Ureter (tissue), 1 donor: ENCODE results near the gene RAMP1. TPM values are rescaled to one million over a fixed set of nuclear protein-coding genes. Genes with fewer than 3 reads are reported as not detected.
"Not testable (repeated sequence)": the region's sequence is repeated elsewhere in the genome, so short reads cannot be mapped to it uniquely, and the experiment has no call there.

ENCODE experiments used
- DNase-seq: peaks from one replicate; pipeline ENCODE4 v3.0.0-alpha.2; 2020; ENCODE audit warnings: low spot score
- total RNA-seq: library from RNA; stranded (reverse); gene quantifications from one replicate; pipeline ENCODE4 v1.2.4, GENCODE V29; 2023
- donor health status: DM: yes; HTN: yes; CAD: no.

Gene RAMP1
- total RNA-seq, 1 donor from 2014 or later: 49.0 TPM

DNA sequence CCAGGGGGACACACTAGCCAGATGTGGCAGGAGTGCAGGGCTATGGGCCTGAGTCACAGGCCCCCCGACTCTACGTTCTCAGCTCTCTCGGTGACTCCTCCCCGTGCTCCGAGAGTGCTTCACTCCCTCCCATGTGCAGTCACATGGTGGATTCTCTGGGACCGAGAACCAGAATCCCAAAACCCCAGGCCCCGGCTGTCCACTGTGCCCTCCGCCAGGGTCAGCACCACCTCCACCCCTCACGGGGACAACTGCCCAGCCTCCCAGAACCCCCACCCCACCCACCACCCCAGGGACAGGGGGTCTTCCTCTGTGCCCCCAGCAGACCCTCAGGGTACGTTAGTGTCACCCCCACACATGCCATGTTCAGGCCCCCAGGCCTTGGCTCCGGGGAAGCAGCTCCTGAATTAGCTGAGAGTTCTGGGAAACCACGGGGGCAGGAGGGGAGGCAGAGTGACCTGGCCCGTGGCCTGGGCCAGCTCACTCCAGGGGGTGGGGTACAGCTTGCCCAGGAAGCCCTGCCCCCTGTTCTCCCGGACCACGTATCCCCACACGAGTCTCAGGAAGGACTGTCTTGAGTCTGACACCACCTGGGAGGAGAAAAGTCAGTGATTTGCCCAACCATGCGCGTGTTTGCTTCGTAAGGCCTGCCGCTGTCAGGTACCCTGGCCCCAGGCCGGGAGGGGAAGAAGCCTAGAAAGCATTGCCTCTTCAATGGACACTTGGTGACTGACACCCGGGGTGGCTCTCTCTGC lies 4.4 kb downstream of the RAMP1 start:
- peak; percentile 42 for DNase-seq

- peak; percentile 40 for DNase-seq
Measured at GRCh38 chr2:237864444-237864931, 5.1 kb downstream of the RAMP1 start.

- DNase-seq: peak; percentile 61
Measured at GRCh38 chr2:237864940-237865622, 5.7 kb downstream of the RAMP1 start.

DNA sequence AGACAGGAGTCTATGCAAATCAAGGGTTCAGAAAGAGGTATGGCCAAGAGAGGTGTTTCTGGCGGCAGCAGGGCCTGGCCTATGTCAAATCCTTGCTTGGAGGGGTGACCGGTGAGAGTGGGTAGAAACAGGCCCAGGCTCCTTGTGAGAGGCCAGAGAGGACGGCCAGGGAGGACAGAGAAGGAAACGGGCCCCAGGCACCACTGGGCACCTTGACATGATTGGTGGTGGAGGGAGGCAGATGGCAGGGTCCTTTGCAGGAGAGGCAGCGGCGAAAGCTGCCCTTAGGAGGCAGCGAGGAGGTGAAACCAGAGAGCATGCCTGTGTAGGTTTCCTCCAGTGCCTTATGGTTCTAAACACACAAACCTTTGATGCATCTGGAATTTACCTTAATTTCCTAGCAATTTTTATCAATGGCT lies 6.2 kb downstream of the RAMP1 start:
- no peak for DNase-seq

DNA sequence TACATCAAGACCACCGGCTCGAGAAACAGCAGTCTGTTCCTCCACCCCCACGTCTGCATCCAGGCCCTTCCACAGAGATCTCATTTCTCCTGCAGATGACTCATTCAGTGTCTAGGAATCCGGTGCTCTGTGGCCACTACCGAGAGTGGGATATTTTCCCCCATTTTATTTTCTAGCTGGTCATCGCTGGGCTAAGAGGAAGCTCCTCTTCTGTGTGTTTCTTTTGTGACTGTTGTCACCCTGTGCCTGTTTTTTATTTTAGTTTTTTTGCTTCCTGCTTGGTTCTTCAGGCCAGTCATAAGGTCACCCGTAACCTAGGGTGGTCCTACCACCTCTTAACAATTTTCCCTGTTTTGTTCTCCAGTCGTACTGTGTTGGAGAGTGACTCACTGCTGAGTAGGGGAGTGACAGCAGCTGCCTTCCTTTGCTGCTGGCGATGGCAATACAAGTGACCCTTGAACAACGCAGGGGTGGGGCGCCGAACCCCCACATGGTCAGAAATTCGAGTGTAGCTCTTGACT lies 6.7 kb downstream of the RAMP1 start:
- DNase-seq: no peak

DNA sequence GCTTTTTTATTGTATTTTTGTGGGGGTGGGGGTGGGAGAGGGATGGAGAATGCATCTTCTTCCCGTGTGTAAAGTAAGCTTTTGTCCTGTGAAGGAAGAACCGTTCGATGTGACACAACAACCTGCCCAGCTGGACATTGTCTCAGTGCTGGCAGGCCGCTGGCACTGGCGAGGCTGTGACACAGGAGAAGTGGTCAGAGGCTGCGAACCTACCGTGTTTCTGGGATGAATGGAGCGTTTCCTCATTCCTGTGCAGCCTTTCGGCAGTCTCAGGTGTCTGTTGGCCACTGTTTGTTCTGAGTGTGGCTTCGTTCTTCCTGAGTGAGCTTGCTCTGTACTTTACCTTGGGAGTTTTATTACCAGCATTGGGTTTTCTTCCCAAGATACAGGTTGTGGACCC lies 8.0 kb downstream of the RAMP1 start:
- DNase-seq: no peak

GRCh38 chr2:237868074-237868473 lies 8.7 kb downstream of the RAMP1 start:
- not testable (repeated sequence) for DNase-seq

- DNase-seq: no peak
Measured at GRCh38 chr2:237868631-237869342, 9.4 kb downstream of the RAMP1 start.

GRCh38 chr2:237869343-237870102 lies 10.1 kb downstream of the RAMP1 start:
- no peak for DNase-seq

DNA sequence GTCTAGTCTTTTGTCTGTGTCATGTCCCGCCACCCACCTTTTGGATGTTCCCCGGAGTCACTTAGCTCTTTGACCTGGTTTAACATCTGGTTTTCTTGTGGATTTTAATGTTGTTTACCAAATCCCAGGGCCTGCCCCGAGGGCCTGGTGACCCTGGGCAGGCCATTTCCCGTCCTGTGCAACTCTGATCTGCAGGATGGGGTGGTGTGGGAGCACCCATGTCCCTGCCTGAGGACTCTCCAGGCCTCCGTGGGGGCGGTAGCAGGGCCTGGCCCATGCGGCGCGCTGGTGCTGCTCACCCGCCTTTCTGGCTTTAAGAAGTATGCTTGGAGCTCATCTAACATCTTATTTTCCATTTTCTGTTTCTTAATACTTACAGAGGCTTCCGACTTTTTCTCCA lies 10.7 kb downstream of the RAMP1 start:
- DNase-seq: no peak

GRCh38 chr2:237870754-237871651 lies 11.6 kb downstream of the RAMP1 start:
- no peak for DNase-seq

DNA sequence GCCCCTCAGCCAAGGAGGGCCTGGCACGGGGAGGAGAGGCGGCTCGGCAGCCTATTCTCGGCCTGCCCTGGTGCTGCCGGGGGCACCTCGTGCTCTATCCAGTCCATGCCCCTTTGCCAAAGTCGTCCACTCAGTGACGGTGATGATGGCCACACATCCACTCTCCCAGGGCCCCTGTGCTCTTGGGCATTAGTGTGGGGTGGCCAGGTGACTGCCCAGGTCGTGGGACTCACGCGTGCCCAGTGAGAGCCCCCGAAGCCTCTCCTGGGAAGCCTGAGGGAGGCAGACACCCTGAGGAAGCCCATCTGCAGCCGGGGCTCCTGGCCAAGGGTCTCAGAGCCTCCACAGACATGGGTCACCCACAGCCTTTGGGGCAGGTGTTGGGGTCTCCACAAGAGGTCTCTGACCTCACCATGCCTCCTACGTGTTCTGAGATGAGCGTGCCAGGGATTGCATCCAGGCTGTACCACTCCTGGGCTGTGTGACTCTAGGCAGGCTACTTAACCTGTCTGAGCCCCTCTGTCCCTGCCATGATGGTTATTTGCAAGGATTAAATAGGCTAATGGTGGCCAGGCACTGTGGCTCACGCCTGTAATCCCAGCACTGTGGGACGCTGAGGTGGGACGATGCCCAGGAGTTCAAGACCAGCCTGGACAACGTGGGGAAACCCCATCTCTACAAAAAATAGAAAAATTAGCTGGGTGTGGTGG lies 12.9 kb downstream of the RAMP1 start:
- peak; percentile 39 for DNase-seq

DNA sequence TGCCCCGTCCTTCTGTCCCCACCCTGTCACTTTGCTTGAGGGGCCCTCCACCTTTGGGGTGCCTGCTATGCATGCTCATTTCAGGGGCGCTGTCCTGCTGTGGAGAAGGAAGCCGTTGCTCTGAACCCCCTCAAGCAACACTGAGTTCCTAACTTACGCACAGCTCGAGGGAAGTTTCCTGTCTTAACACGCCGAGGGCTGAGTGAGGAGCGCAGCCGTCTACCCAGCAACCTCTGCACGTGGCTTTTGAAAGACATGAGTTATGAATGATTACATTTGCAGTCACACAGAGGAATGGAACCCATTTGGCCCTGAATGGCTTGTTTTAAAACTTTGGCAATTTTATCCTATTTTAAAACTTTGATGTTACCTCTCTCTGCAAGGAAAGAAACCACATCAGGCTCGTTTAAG lies 14.0 kb downstream of the RAMP1 start:
- peak; percentile 63 for DNase-seq

DNA sequence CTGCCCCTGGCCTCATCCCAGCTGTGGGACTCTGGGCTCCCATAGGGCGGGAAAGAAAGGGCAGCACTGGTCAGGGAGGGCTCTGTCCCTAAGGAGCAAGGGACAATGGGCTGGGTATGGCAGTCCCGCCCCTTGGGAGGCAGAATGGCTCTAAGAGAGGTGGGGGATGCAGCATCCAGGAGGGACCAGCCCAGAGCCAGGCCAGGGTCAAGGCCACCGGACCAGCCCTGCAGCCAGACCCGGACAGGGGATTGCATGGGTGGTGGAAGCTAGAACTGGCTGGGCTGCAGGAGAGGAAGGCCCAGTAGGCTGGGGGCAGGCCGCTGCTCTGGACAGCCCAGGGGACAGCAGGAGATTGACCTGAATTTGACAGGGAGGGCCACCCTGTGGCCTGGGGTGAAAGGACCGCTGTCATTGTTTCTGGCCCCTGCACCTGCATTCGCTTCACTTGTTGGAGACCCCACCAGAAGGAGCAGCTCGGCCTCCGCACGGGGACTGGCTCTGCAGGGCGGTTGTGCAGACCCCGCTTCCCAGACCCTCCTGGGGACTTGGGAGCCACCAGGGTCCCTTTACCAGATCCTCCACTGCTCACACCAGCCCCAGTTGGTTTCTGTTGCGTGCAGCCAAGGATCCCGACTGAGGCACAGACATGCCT lies 14.6 kb downstream of the RAMP1 start:
- peak; percentile 39 for DNase-seq

DNA sequence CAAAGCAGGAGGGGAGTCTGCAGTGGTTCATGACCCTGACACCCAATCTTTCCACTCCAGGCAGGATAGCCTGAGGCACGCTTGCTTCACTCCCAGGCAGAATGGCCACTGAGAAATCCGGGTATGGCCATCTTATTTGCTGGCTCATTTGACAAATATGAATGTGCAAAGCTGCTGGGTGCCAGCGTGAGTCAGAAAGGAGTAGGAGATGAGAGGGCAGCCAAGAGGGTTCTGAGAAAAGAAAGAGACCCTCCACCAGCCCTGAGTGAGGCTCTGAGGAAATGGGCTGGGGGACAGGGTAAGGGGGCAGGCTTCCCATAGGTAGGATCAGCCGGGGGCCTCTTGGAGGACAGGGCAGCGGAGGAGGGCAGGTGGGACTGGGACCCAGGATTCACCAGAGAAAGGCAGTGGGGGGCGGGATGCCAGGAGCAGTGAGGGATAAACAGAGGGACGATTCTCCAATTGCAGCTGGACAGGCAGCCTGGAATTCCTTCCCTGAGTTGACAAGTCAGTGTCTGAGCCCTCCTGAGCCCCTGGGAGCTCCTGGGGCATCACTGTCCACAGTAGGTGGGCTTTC lies 15.2 kb downstream of the RAMP1 start:
- DNase-seq: no peak

DNA sequence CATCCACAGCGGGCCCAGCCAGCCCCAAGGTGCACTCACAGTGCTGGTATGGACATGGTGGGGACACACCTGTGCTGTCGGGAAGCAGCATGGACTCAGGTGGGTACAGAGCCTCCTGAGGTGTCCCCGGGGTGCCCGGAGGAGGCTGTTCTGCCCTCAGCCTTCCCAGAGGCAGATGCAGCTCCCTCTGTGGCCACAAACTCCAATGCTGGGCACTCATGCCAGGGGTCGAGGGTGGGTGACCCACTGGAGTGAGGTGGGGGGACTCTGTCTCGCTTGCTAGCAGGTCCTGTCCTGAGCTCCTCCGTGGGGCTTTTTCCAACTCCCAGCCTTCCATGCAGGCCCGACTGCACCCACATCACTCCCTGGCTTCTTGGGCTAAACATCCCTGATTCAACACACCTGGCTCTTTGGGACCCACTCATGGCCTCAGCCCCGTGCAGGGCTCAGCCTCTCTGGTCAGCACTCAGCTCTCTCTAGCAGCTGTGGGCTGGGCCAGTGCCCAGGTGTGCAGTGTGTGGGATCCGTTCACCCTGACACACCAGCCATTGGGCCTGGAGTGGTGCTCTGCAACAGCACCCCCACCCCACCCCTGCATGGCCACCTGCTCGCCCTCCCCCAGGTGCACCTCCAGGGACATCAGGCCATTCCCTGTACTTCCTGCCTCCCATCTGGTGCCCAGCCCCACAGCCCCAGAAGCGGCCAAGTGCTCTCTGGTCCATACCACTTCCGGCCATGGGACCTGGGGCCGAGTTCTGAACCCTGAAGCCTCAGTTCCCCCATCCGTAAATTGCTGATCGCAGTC lies 16.0 kb downstream of the RAMP1 start:
- no peak for DNase-seq

DNA sequence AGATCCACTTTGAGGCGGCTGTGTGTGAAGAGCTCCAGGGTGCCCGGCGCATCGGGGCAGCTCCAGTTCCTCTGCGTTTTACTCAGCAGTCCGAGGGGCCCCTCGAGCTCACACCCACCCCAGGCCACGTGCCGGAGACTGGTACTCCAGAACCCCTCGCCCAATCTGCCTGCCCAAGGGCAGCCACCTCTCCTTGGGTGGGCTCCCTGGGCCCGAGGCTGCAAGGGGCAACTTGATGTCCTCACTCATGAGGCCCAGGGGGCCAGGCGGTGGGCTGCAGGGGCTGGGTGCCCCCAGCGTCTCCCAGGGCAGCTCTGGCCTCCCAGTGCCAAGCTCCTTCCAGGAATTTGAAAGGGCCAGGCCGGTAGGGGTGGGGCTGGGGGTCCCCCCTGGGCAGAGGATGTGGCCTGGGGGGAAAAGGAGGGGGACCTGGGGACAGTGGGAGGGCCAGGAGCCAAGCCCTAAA lies 16.7 kb downstream of the RAMP1 start:
- peak; percentile 41 for DNase-seq

DNA sequence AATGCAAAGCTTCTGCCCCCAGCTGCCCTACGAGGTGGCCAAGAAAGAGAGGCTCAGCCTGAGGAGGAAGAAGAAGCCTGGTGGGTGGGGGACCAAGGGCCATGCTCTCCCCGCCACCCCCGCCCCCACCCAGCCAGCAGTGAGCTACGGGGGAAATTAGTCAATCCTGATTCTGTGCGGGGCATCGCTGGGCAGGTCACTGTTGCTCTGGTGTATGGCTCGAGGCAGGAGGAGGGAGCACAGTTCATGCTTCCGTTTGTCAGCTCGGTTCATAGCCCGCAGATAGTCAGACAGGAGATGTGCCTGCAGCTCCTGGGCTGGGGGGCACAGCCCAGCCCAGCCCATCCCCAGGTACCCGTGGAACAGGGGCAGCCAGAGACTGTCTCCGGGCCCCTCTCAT lies 17.1 kb downstream of the RAMP1 start:
- no peak for DNase-seq
